Measurements from ENCODE around the gene PSMC3IP.
A peak's percentile ranks its signal among the peaks of the same experiment; 100 is the strongest.
"Not testable (repeated sequence)": the region's sequence is repeated elsewhere in the genome, so short reads cannot be mapped to it uniquely, and the experiment has no call there.

PSMC3IP gene

GRCh38 chr17:42548070-42548837 is 29.3 kb downstream of the PSMC3IP start:
- Histone ChIP-seq H3K4me2 (ENCODE audit: low read length, poor library complexity, severe bottlenecking) (peak overlapping the region; percentile 57), H3K4ac (ENCODE audit: low read depth in 1 of 2, low read length in 2 of 2) (peak overlapping the region in 1 of 2 experiments; percentile 66), H3K36me3 (ENCODE audit: control insufficient read depth in 1 of 2, insufficient read depth in 2 of 2, low read depth in 1 of 2, low read length in 2 of 2) (peaks cover 22 to 34% of the 10 kb centered on the region in 2 experiments), H2BK12ac (ENCODE audit: low read length in 2 of 2) (peak overlapping the region in 1 of 2 experiments; percentile 25), H3K79me1 (replicated peaks; ENCODE audit: low read length, poor library complexity, severe bottlenecking) (peaks cover 16% of the 10 kb centered on the region), H3K18ac (ENCODE audit: low read depth in 1 of 2, low read length in 2 of 2) (peak overlapping the region; percentile 66 to 88), H3K4me1 (ENCODE audit: control insufficient read depth, insufficient read depth, low read depth, low read length) (peaks cover 15% of the 10 kb centered on the region), H2BK120ac (ENCODE audit: low read depth, low read length) (peak overlapping the region; percentile 34), H4K91ac (ENCODE audit: low read length) (peak overlapping the region; percentile 61), H2AK5ac (ENCODE audit: low read length, severe bottlenecking) (no peak overlapping the region), H2BK5ac (ENCODE audit: low read depth, low read length, poor library complexity, severe bottlenecking) (no peak overlapping the region), H2BK15ac (ENCODE audit: low read depth, poor library complexity, severe bottlenecking) (no peak overlapping the region), H3K4me3 (ENCODE audit: insufficient read depth in 1 of 2, low read depth in 1 of 2, low read length in 2 of 2) (peak overlapping the region in 1 of 2 experiments; percentile 40), H2AFZ (ENCODE audit: low read depth, low read length) (peak overlapping the region; percentile 6), H3K27ac (ENCODE audit: low read length, poor library complexity, severe bottlenecking) (no peak overlapping the region), H3K9ac (ENCODE audit: low read length) (no peak overlapping the region), H3K27me3 (ENCODE audit: control insufficient read depth in 1 of 2, insufficient read depth in 1 of 2, low read length in 2 of 2) (peaks cover 0 to 5% of the 10 kb centered on the region in 2 experiments), H3K9me3 (ENCODE audit: control insufficient read depth, low read length) (no peaks in the 10 kb centered on the region), H4K8ac (ENCODE audit: low read length) (peak overlapping the region; percentile 40), H3K14ac (ENCODE audit: low read length in 2 of 2) (peak overlapping the region in 1 of 2 experiments; percentile 79), H3K23ac (ENCODE audit: low read length in 2 of 2) (peak overlapping the region in 1 of 2 experiments; percentile 77)
- 11% methylated on average over 56 of the region's 74 CpGs for WGBS
- peak; percentile 53 for DNase-seq

- H2AK5ac ChIP-seq (ENCODE audit: low read length, severe bottlenecking), result no peak overlapping the region
- H3K9ac ChIP-seq (ENCODE audit: low read length), result no peak overlapping the region
- H3K4me2 ChIP-seq (ENCODE audit: low read length, poor library complexity, severe bottlenecking), result peak overlapping the region; percentile 57
- H3K18ac ChIP-seq (ENCODE audit: low read depth in 1 of 2, low read length in 2 of 2), result no peak overlapping the region
- H2BK12ac ChIP-seq (ENCODE audit: low read length in 2 of 2), result no peak overlapping the region
- peak overlapping the region; percentile 27 for H4K8ac ChIP-seq (ENCODE audit: low read length)
- no peak overlapping the region for H2BK5ac ChIP-seq (ENCODE audit: low read depth, low read length, poor library complexity, severe bottlenecking)
- DNase-seq, result no peak
- no peak overlapping the region for H2AFZ ChIP-seq (ENCODE audit: low read depth, low read length)
- H3K4me3 ChIP-seq (ENCODE audit: insufficient read depth in 1 of 2, low read depth in 1 of 2, low read length in 2 of 2), result peak overlapping the region in 1 of 2 experiments; percentile 40
- peaks cover 28 to 35% of the 10 kb centered on the region in 2 experiments for H3K36me3 ChIP-seq (ENCODE audit: control insufficient read depth in 1 of 2, insufficient read depth in 2 of 2, low read depth in 1 of 2, low read length in 2 of 2)
- H3K9me3 ChIP-seq (ENCODE audit: control insufficient read depth, low read length), result no peaks in the 10 kb centered on the region
- H3K27ac ChIP-seq (ENCODE audit: low read length, poor library complexity, severe bottlenecking), result no peak overlapping the region
- H3K14ac ChIP-seq (ENCODE audit: low read length in 2 of 2), result no peak overlapping the region
- peak overlapping the region; percentile 34 for H2BK120ac ChIP-seq (ENCODE audit: low read depth, low read length)
- peaks cover 20% of the 10 kb centered on the region for H3K79me1 ChIP-seq (replicated peaks; ENCODE audit: low read length, poor library complexity, severe bottlenecking)
- peaks cover 12% of the 10 kb centered on the region for H3K4me1 ChIP-seq (ENCODE audit: control insufficient read depth, insufficient read depth, low read depth, low read length)
- H3K27me3 ChIP-seq (ENCODE audit: control insufficient read depth in 1 of 2, insufficient read depth in 1 of 2, low read length in 2 of 2), result peaks cover 0 to 5% of the 10 kb centered on the region in 2 experiments
- H3K4ac ChIP-seq (ENCODE audit: low read depth in 1 of 2, low read length in 2 of 2), result peak overlapping the region in 1 of 2 experiments; percentile 66
- H2BK15ac ChIP-seq (ENCODE audit: low read depth, poor library complexity, severe bottlenecking), result no peak overlapping the region
- no peak overlapping the region for H4K91ac ChIP-seq (ENCODE audit: low read length)
- WGBS, result 92% methylated on average over 14 of the region's 14 CpGs
- H3K23ac ChIP-seq (ENCODE audit: low read length in 2 of 2), result no peak overlapping the region
Measured at GRCh38 chr17:42547698-42548069, 29.8 kb downstream of the PSMC3IP start.

GRCh38 chr17:42547001-42547461 is 30.5 kb downstream of the PSMC3IP start:
- Histone ChIP-seq H3K4me1 (ENCODE audit: control insufficient read depth, insufficient read depth, low read depth, low read length) (peaks cover 12% of the 10 kb centered on the region), H4K91ac (ENCODE audit: low read length) (no peak overlapping the region), H3K79me1 (replicated peaks; ENCODE audit: low read length, poor library complexity, severe bottlenecking) (peaks cover 19% of the 10 kb centered on the region), H2BK120ac (ENCODE audit: low read depth, low read length) (no peak overlapping the region), H2AFZ (ENCODE audit: low read depth, low read length) (no peak overlapping the region), H3K9me3 (ENCODE audit: control insufficient read depth, low read length) (no peaks in the 10 kb centered on the region), H3K18ac (ENCODE audit: low read depth in 1 of 2, low read length in 2 of 2) (no peak overlapping the region), H2BK15ac (ENCODE audit: low read depth, poor library complexity, severe bottlenecking) (no peak overlapping the region), H3K36me3 (ENCODE audit: control insufficient read depth in 1 of 2, insufficient read depth in 2 of 2, low read depth in 1 of 2, low read length in 2 of 2) (peaks cover 31 to 37% of the 10 kb centered on the region in 2 experiments), H2AK5ac (ENCODE audit: low read length, severe bottlenecking) (no peak overlapping the region), H2BK12ac (ENCODE audit: low read length in 2 of 2) (no peak overlapping the region), H3K27ac (ENCODE audit: low read length, poor library complexity, severe bottlenecking) (no peak overlapping the region), H4K8ac (ENCODE audit: low read length) (no peak overlapping the region), H2BK5ac (ENCODE audit: low read depth, low read length, poor library complexity, severe bottlenecking) (no peak overlapping the region), H3K4me3 (ENCODE audit: insufficient read depth in 1 of 2, low read depth in 1 of 2, low read length in 2 of 2) (no peak overlapping the region), H3K27me3 (ENCODE audit: control insufficient read depth in 1 of 2, insufficient read depth in 1 of 2, low read length in 2 of 2) (peaks cover 0 to 5% of the 10 kb centered on the region in 2 experiments), H3K4me2 (ENCODE audit: low read length, poor library complexity, severe bottlenecking) (no peak overlapping the region), H3K4ac (ENCODE audit: low read depth in 1 of 2, low read length in 2 of 2) (no peak overlapping the region), H3K14ac (ENCODE audit: low read length in 2 of 2) (no peak overlapping the region), H3K23ac (ENCODE audit: low read length in 2 of 2) (no peak overlapping the region), H3K9ac (ENCODE audit: low read length) (no peak overlapping the region)
- WGBS, result 94% methylated on average over 23 of the region's 23 CpGs
- no peak for DNase-seq

GRCh38 chr17:42545755-42546505 is 31.6 kb downstream of the PSMC3IP start:
- not testable (repeated sequence) for DNase-seq; H2BK120ac ChIP-seq (ENCODE audit: low read depth, low read length); H2BK15ac ChIP-seq (ENCODE audit: low read depth, poor library complexity, severe bottlenecking); H3K4me3 ChIP-seq (ENCODE audit: insufficient read depth in 1 of 2, low read depth in 1 of 2, low read length in 2 of 2); H2AFZ ChIP-seq (ENCODE audit: low read depth, low read length); H4K8ac ChIP-seq (ENCODE audit: low read length); H2AK5ac ChIP-seq (ENCODE audit: low read length, severe bottlenecking); H3K23ac ChIP-seq (ENCODE audit: low read length in 2 of 2); H2BK5ac ChIP-seq (ENCODE audit: low read depth, low read length, poor library complexity, severe bottlenecking); H2BK12ac ChIP-seq (ENCODE audit: low read length in 2 of 2); H3K9ac ChIP-seq (ENCODE audit: low read length); H3K27ac ChIP-seq (ENCODE audit: low read length, poor library complexity, severe bottlenecking); H3K14ac ChIP-seq (ENCODE audit: low read length in 2 of 2); H3K4me2 ChIP-seq (ENCODE audit: low read length, poor library complexity, severe bottlenecking); H3K27me3 ChIP-seq (ENCODE audit: control insufficient read depth in 1 of 2, insufficient read depth in 1 of 2, low read length in 2 of 2); H3K9me3 ChIP-seq (ENCODE audit: control insufficient read depth, low read length); H3K18ac ChIP-seq (ENCODE audit: low read depth in 1 of 2, low read length in 2 of 2); H3K4ac ChIP-seq (ENCODE audit: low read depth in 1 of 2, low read length in 2 of 2)
- 93% methylated on average over 4 of the region's 9 CpGs for WGBS
- Histone ChIP-seq H3K36me3 (ENCODE audit: control insufficient read depth in 1 of 2, insufficient read depth in 2 of 2, low read depth in 1 of 2, low read length in 2 of 2) (peaks cover 40 to 45% of the 10 kb centered on the region in 2 experiments), H3K79me1 (replicated peaks; ENCODE audit: low read length, poor library complexity, severe bottlenecking) (peaks cover 17% of the 10 kb centered on the region), H3K4me1 (ENCODE audit: control insufficient read depth, insufficient read depth, low read depth, low read length) (peaks cover 12% of the 10 kb centered on the region), H4K91ac (ENCODE audit: low read length) (peak overlapping the region; percentile 20)
